CD4-positive, alpha-beta T cell treated with Interleukin-15 for 4 hours (primary cell): ENCODE results near the gene CKS1B.
"Not testable (repeated sequence)": the region's sequence is repeated elsewhere in the genome, so short reads cannot be mapped to it uniquely, and the experiment has no call there.

Experiments
- DNase-seq: peaks from one replicate; pipeline ENCODE4 v3.0.0-alpha.2; 2020; ENCODE audit warnings: low spot score

Gene CKS1B

DNA sequence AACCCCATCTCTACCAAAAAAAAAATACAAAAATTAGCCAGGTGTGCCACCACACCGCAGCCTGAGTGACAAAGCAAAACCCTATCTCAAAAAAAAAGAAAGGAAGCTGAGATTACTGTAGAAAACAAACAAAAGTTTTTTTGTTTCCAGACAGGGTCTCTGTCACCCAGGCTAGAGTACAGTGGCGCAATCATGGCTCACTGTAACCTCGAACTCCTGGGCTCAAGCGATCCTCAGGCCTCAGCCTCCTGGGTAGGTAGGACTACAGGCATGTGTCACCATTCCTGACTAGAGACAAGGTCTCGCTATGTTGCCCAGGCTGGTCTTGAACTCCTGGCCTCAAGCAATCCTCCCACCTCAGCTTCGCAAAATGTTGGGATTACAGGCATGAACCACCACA is 10.1 kb upstream of the CKS1B start:
- DNase-seq = no peak

DNA sequence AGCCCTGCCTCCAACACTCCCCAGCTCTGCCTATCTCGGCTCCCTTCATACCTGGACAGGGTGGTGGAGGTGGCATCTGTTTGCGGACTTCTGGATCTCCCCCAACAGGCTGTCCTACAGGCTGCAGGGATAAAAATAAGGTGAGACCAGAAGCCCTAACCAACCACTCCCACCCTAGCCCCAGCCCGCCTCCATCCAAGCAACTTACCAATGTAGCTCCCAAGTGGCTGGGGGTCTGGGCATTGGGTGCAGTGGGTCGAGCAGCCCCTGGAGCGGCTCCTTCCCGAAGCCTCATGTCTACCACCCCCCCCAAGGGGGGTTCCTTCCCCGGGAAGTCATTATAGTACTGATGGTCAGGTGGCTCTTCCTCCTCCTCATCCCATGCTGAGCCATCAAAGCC is 8.4 kb upstream of the CKS1B start:
- DNase-seq = no peak

DNA sequence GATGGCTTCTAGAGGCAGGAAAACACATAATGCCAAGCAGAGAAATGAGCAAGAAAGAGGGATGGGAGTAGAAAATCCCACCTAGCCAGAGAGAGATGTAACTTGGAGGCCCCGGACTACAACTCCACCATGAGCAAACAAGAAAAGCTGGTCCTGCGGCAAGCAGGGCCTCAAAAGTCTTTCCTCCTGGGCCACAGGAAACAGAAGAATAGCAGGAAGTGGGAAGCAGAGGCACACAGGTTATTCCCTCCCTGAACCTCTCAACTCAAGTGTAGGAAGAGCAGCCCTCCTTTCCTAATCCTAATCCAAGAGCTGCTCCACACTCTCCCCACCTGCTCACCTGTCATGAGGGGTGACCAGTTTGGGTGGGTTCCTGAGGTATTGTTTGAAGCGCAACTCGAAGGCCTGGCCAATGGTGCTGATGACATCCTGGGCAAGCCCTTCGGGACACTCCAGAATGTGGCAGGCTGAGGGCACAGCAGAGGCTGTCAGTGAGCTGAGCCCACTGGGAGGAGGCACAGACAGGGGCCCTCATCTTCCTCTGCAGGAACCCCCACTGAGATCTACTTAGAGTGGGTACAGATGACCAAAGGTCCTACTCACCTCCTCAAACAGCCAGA is 7.0 kb upstream of the CKS1B start:
- no peak for DNase-seq

DNA sequence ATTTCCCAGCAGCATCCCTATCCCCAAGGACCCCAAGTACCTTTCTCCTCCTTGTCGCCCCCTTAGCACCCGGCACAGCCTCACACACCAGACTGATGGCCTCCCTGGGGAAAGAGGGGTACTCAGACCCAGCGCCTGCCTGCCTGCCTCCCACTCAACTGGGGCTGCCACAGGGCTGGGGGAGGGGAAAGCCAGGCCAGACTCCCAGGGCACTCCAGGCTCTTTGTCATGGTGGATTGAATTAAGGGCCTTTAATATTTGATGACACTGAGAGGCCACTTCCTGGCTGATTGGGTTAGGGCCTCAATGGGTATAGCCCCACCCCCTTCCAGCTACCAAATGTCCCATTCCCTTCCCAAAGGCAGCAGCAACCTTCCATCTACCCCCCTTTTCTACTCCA is 5.8 kb upstream of the CKS1B start:
- DNase-seq = no peak

GRCh38 chr1:154969246-154969645 is 5.2 kb upstream of the CKS1B start:
- no peak for DNase-seq

GRCh38 chr1:154969860-154970452 is 4.5 kb upstream of the CKS1B start:
- no peak for DNase-seq

- peak; percentile 29 for DNase-seq
Measured at GRCh38 chr1:154970631-154971340, 3.7 kb upstream of the CKS1B start, which contains the start of gene SHC1. Gene SHC1 (minus strand): TSS chr1:154970747. CDS start chr1:154970526, 221 bp downstream.

DNA sequence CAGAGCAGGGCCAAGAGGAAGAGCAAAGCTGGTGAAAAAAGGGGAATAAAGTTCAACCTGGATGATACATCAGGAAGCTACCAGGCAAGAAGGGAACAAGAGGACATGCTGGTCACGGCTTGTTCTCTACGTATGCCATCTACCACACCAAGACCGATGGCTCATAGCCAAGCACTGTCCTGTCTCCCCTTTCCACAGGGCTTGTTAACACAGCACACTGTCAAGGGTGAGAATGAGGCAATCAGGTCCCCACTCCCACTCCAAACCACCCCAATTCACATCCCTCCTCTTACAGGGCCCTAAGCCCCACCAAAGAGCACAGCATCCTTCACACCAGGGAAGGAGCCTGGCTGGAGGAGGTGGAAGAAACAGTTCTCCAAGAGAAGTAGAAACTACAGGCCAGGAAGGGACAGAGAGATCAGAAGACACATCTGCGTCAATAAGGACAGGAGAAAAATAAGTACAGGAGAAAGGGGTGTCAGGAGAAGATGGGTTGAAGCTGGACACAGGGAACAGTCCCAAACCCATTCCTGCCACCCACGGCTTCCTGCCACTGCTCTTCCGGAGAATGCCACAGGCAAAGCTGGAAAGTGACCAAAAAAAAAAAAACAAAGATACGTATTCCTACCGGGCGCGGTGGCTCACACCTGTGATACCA is 3.0 kb upstream of the CKS1B start:
- no peak for DNase-seq

- DNase-seq = no peak
Measured at GRCh38 chr1:154972213-154972516, 2.3 kb upstream of the CKS1B start.

- DNase-seq = no peak
Measured at GRCh38 chr1:154972517-154973343, 1.8 kb upstream of the CKS1B start.

DNA sequence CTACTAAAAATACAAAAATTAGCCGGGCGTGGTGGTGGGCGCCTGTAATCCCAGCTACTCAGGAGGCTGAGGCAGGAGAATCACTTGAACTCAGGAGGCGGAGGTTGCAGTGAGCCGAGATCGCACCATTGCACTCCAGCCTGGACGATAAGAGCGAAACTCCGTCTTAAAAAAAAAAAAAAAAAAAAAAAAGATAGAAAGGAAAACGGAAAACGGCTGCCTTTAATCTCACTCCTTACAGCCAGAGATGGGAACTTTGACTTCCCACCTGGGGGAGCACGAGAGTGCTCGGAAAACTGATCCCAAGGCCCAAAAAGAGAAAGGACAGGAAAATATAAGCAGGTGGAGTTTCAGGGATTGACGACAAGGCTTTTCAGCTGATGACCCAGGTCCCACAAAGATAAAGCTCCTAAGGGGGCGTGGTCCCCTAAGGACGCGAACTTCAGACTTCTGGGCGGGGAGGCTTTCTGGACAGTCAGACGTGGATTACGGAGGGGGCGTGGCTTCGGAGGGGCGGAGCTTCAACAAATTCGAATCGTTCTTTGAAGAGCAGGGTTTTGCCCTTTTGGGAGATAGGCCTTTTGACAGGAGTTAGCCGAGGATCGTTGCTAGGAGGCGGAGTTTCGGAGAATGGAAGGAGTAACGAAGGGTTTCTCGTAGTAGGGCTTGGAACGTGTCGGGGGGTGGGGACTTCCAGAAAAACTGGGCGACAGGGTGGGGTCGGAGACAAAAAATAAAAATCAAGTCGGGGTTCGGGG is 958 bp upstream of the CKS1B start:
- DNase-seq = peak; percentile 92

GRCh38 chr1:154974808-154975408 is 427 bp downstream of the CKS1B start:
- DNase-seq = peak; percentile 95

GRCh38 chr1:154975409-154976059 is 1.1 kb downstream of the CKS1B start:
- peak; percentile 48 for DNase-seq

DNA sequence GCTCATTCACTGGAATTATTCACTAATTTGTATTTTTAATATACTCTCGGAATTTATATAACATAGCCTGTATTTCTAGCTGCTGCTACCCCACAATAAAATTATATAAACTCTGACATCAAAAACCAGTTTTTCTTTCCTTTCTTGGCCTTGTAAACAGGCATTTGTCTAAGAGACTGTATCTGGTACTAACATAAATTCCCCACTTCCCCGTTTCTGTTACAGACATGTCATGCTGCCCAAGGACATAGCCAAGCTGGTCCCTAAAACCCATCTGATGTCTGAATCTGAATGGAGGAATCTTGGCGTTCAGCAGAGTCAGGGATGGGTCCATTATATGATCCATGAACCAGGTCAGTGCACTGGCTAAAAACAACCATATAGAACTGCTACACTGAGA is 3.3 kb downstream of the CKS1B start:
- not testable (repeated sequence) for DNase-seq

- no peak for DNase-seq
Measured at GRCh38 chr1:154978360-154978759, 3.9 kb downstream of the CKS1B start.

GRCh38 chr1:154982341-154982740 is 7.9 kb downstream of the CKS1B start:
- no peak for DNase-seq

DNA sequence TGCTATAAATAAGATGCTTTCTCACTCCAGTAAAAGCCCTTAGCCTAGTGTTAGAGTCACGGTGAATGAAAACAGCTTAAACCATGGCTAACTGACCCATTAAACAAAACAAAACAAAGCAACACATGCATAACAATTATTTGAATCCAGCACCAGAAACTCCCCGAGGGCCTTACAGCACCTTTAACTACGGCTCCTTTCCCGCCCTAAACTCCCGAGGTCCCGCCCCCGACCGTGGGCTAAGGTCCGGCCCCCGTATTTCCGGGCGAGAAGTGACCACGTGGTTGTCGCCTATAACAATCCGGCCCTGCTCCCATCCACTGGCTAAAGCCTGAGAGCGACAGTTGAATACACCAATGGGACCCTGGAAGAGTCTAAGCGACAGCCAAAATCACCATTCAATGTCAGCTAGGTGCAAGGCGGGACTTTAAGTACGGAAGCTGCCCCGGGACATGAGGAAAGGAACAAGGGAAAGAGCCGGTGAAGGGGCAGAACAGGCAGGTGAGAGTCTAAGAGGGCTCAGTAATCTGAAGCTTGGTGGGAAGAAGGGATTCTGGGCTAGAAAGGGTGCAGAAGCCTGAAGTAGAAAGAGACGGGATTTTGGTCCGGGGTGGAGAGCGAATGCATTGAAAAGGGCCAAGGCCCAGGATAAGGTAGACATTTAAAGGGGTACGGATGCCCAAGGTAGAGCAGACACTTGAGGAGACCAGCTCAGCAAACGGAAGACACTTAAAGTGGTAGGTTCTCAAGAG is 8.6 kb downstream of the CKS1B start, which contains the start of gene FLAD1:
TSS of gene FLAD1 (plus strand) at position 448 of the 752 bp plus-strand sequence. CDS start 351 bp downstream, outside the sequence.
- DNase-seq = peak; percentile 99

DNA sequence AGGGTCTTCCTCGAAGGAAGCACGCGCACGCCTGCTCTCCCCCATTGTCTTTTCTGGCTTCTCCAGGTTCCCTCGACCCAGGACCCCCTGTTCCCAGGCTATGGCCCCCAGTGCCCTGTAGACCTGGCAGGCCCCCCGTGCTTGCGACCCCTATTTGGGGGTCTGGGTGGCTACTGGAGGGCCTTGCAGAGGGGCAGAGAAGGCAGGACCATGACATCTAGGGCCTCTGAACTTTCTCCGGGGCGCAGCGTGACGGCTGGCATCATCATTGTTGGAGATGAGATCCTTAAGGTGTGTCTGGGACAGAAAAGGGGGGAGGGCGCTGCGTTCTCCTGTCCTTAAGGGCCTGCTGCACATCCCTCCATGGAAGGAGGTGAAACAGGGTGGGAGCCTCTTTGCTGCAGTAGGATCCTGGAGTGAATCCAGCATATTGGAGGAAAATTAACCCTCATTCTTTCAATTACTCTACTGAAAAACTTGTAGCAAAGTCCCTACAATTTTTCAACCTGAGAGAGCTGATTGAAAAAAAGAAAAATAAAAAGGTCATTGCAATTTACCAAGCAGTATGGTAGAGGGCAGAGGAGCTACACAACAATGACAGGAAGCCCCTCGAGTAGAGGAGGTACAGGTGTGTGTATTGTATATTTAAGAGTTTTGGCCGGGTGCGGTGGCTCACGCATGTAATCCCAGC is 9.4 kb downstream of the CKS1B start:
- no peak for DNase-seq

- DNase-seq = not testable (repeated sequence)
Measured at GRCh38 chr1:154986736-154987135, 12.3 kb downstream of the CKS1B start.
